Glutamatergic neuron (in vitro differentiated cells): Measurements from ENCODE around the gene CACNA1G. TPM values are rescaled to one million over a fixed set of nuclear protein-coding genes. Genes with fewer than 3 reads are reported as not detected.

ENCODE experiments used
- DNase-seq: peaks from one replicate; pipeline ENCODE4 v3.0.0; 2022
- H3K27ac Mint-ChIP-seq: one replicate; pipeline ENCODE4 v1.8.0; 2020; ENCODE audit warnings: mild to moderate bottlenecking, mixed read lengths, inconsistent platforms; ENCODE audit not compliant: unreplicated experiment
- H3K27me3 Mint-ChIP-seq: one replicate; pipeline ENCODE4 v1.8.0; 2020; ENCODE audit warnings: mild to moderate bottlenecking, moderate library complexity, mixed read lengths, inconsistent platforms; ENCODE audit not compliant: unreplicated experiment
- H3K36me3 Mint-ChIP-seq: one replicate; pipeline ENCODE4 v1.8.0; 2020; ENCODE audit warnings: mild to moderate bottlenecking, mixed read lengths, inconsistent platforms; ENCODE audit not compliant: unreplicated experiment
- H3K4me1 Mint-ChIP-seq: one replicate; pipeline ENCODE4 v1.8.0; 2020; ENCODE audit warnings: mild to moderate bottlenecking, low read depth, mixed read lengths, inconsistent platforms; ENCODE audit not compliant: unreplicated experiment
- H3K4me3 Mint-ChIP-seq: one replicate; pipeline ENCODE4 v1.8.0; 2020; ENCODE audit warnings: mild to moderate bottlenecking, mixed read lengths, inconsistent platforms; ENCODE audit not compliant: unreplicated experiment
- H3K9me3 Mint-ChIP-seq: one replicate; pipeline ENCODE4 v1.8.0; 2020; ENCODE audit warnings: mild to moderate bottlenecking, moderate library complexity, mixed read lengths, inconsistent platforms; ENCODE audit not compliant: unreplicated experiment
- total RNA-seq: library from RNA; stranded (reverse); fragmentation: NEBNext Ultra II Directional; extraction: Animal tissue kit (Norgen Biotek cat#: 25700); gene quantifications from one replicate; pipeline ENCODE4 v1.2.1, GENCODE V29; 2021; ENCODE audit not compliant: unreplicated experiment
- TF ChIP-seq, protein P1 (sequence below): fragments of 200-600 bp; sonication (generic); IDR thresholded peaks from one replicate; pipeline ENCODE4 v1.5.0; 2021; ENCODE audit not compliant: partially characterized antibody, unreplicated experiment

The CACNA1G gene
- total RNA-seq, 1 donor from 2014 or later: 2.2 TPM

DNA sequence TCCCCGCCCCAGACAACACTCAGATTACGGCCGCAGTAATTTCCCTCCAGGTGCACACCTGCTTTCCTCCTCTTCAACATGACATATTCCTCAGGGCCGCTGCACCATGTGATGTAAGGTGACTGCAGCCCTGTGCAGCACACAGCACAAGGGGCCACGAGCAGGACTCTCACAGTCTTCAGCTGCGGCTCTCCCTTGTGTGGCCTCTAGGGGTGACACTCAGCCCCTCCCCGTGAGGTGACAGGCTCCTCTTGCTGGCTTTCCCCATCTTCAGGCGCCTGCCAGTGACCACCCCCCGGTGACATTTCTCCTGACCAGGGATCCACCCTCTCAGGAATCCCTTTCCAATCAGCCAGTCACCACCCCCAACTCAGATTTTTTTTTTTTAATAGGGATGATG, 42.8 kb downstream of the CACNA1G start:
- H3K36me3 Mint-ChIP-seq: no peaks in the 10 kb centered on the region
- peak overlapping the region; percentile 55 for H3K4me3 Mint-ChIP-seq
- H3K4me1 Mint-ChIP-seq: peaks cover 24% of the 10 kb centered on the region
- no peak overlapping the region for H3K27ac Mint-ChIP-seq
- DNase-seq: no peak
- H3K9me3 Mint-ChIP-seq: peaks cover 6% of the 10 kb centered on the region
- TF ChIP-seq, protein P1, sequence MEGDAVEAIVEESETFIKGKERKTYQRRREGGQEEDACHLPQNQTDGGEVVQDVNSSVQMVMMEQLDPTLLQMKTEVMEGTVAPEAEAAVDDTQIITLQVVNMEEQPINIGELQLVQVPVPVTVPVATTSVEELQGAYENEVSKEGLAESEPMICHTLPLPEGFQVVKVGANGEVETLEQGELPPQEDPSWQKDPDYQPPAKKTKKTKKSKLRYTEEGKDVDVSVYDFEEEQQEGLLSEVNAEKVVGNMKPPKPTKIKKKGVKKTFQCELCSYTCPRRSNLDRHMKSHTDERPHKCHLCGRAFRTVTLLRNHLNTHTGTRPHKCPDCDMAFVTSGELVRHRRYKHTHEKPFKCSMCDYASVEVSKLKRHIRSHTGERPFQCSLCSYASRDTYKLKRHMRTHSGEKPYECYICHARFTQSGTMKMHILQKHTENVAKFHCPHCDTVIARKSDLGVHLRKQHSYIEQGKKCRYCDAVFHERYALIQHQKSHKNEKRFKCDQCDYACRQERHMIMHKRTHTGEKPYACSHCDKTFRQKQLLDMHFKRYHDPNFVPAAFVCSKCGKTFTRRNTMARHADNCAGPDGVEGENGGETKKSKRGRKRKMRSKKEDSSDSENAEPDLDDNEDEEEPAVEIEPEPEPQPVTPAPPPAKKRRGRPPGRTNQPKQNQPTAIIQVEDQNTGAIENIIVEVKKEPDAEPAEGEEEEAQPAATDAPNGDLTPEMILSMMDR: peak; percentile 27
- peaks cover 11% of the 10 kb centered on the region for H3K27me3 Mint-ChIP-seq

DNA sequence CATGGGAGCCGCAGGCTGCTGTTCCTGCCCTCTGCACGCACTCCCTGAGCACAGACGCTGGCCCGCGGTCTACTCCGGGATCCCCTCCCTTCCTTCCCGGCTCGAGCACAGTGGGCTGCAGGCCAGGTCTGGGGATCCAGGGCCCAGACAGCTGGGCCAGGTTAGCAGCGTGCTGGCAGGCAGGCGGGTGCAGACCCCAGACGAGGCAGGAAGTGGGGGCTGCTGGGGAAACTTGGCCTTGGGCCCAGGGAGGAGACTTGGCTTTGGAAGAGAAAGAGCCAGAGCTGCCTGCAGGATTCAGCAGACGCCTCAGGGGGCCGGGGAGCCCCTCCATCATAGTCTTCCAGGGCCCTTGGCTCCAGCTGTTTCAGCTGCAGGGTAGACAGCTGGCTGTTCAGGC, 44.0 kb downstream of the CACNA1G start:
- H3K27me3 Mint-ChIP-seq: peaks cover 14% of the 10 kb centered on the region
- H3K4me3 Mint-ChIP-seq: no peak overlapping the region
- TF ChIP-seq, protein P1: no peak
- peaks cover 34% of the 10 kb centered on the region for H3K4me1 Mint-ChIP-seq
- no peak overlapping the region for H3K27ac Mint-ChIP-seq
- H3K9me3 Mint-ChIP-seq: peaks cover 14% of the 10 kb centered on the region
- DNase-seq: no peak
- H3K36me3 Mint-ChIP-seq: no peaks in the 10 kb centered on the region

DNA sequence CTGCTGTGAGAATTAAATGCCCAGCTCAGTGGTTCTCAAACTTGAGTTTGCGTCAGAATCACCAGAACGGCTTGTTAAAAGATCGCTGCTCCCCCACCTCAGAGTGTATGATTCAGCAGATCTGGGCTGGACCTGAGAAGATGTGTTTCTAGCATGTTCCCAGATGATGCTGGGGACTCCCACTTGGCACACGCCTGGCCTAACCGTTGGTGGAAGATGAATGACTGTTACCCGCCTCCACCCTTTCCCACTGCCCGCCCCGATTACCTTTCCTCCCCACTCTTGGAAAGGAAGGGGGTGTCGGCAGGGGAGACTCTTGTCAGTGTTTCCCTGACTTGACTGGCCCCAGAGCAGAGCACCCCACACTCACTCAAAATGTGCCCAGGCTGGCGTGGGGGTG, 44.9 kb downstream of the CACNA1G start:
- H3K27me3 Mint-ChIP-seq: peaks cover 15% of the 10 kb centered on the region
- H3K27ac Mint-ChIP-seq: no peak overlapping the region
- TF ChIP-seq, protein P1: no peak

DNA sequence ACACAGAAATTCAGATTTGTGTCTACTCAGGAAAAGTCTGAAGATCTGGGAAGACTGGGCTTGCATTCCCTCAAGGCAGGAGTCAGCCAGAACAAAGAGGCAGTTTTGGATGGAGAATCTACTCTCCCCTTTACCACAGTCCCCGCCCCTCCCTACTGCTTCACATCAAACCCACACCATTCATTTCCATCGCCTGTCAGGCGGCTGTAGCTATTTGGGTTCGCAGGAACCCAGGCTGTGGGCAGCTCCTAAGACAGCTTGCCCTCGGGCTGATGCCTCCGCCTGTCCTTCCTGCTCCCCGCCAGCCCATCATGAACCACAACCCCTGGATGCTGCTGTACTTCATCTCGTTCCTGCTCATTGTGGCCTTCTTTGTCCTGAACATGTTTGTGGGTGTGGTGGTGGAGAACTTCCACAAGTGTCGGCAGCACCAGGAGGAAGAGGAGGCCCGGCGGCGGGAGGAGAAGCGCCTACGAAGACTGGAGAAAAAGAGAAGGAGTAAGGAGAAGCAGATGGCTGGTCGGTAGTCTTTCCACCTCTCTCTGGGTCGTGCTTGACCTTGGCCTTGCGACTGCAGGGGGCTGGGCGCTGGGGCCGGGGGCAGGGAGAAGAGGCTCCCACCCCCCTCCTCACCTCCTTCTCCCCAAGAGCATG, 47.1 kb downstream of the CACNA1G start:
- H3K4me3 Mint-ChIP-seq: no peak overlapping the region
- H3K4me1 Mint-ChIP-seq: peaks cover 37% of the 10 kb centered on the region
- TF ChIP-seq, protein P1: no peak
- H3K27me3 Mint-ChIP-seq: peaks cover 15% of the 10 kb centered on the region
- peak overlapping the region; percentile 43 for H3K27ac Mint-ChIP-seq
- H3K9me3 Mint-ChIP-seq: peaks cover 14% of the 10 kb centered on the region
- no peaks in the 10 kb centered on the region for H3K36me3 Mint-ChIP-seq
- DNase-seq: no peak

More for the DNA sequence above, 44.9 kb downstream of the CACNA1G start:
- Mint-ChIP-seq H3K9me3 (peaks cover 20% of the 10 kb centered on the region), H3K4me3 (no peak overlapping the region), H3K36me3 (no peaks in the 10 kb centered on the region), H3K4me1 (peaks cover 43% of the 10 kb centered on the region)
- DNase-seq: no peak

DNA sequence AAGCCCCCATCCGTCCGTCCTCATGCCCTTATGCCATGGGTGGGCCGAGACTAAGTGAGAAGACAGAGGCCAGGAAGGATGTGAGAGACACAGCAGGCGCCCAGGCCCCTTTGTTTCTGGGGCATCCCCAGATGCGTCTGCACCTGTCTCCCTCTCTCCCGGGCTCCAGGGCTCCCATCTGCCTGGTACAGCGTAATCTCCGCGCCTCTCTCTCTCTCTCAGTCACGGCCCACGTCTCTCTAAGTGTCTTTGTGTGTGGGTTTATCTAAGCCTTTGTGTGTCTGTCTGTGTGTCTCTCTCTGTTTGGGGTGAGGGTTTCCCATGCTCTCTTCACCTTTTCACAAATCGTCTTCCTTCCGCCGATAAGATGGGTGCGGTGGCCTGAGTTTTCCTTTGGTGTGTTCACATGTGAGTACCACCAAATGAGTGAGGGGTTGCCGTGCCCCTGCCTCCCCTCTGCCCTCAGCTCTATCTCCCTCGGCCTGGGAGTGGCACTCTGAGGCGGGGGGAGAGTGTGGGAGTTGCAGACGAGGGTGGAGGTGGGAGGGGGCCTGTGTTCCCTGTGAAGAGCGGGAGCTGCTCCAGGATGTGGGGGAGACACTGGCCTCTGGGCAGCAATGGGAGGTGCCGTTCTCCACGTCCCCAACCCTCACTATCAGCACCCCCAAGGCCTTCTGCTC, 48.3 kb downstream of the CACNA1G start:
- peak overlapping the region; percentile 82 for H3K27ac Mint-ChIP-seq
- peak; percentile 66 for DNase-seq
- H3K36me3 Mint-ChIP-seq: no peaks in the 10 kb centered on the region
- H3K4me3 Mint-ChIP-seq: peak overlapping the region; percentile 56
- TF ChIP-seq, protein P1: no peak
- H3K9me3 Mint-ChIP-seq: peaks cover 14% of the 10 kb centered on the region
- H3K27me3 Mint-ChIP-seq: peaks cover 13% of the 10 kb centered on the region
- H3K4me1 Mint-ChIP-seq: peaks cover 28% of the 10 kb centered on the region
